Stimulated activated naive B cell treated with anti-CD40 and anti-IgM and Interleukin-4, amounts not matched to agents 10 μg/mL and 1 μg/mL and 100 μg/mL, for 72 hours (primary cell): ENCODE results near the gene HEXD.
"Not testable (repeated sequence)": the region's sequence is repeated elsewhere in the genome, so short reads cannot be mapped to it uniquely, and the experiment has no call there.

ENCODE experiments used
- ATAC-seq, 2 donors: fragments of 150-1000 bp; cut with Tn5 transposase; replicated peaks; 2 replicates each; pipeline ENCODE4 v1.10.0; 2021; ENCODE audit warnings: moderate library complexity in 1 of 2
- DNase-seq: peaks from one replicate; pipeline ENCODE4 v3.0.0; 2021
- H3K27ac Mint-ChIP-seq: one replicate; pipeline ENCODE4 v1.8.0; 2022; ENCODE audit warnings: mild to moderate bottlenecking, mixed read lengths
- H3K27me3 Mint-ChIP-seq, 2 donors: one replicate each; pipeline ENCODE4 v1.8.0; 2022; ENCODE audit warnings: mixed read lengths in 2 of 2
- H3K36me3 Mint-ChIP-seq, 2 donors: one replicate each; pipeline ENCODE4 v1.8.0; 2022; ENCODE audit warnings: mixed read lengths in 2 of 2, mild to moderate bottlenecking in 1 of 2
- H3K4me1 Mint-ChIP-seq, 2 donors: one replicate each; pipeline ENCODE4 v1.8.0; 2022; ENCODE audit warnings: mixed read lengths in 2 of 2, mild to moderate bottlenecking in 1 of 2
- H3K4me3 Mint-ChIP-seq, 2 donors: one replicate each; pipeline ENCODE4 v1.8.0; 2022; ENCODE audit warnings: mild to moderate bottlenecking in 2 of 2, mixed read lengths in 2 of 2, moderate library complexity in 1 of 2
- H3K9me3 Mint-ChIP-seq, 2 donors: one replicate each; pipeline ENCODE4 v1.8.0; 2022; ENCODE audit warnings: mixed read lengths in 2 of 2, mild to moderate bottlenecking in 1 of 2

Gene HEXD

GRCh38 chr17:82411396-82412053, 6.6 kb upstream of the HEXD start:
- H3K9me3 Mint-ChIP-seq = no peaks in the 10 kb centered on the region
- H3K36me3 Mint-ChIP-seq = peaks cover 33 to 51% of the 10 kb centered on the region in 2 donors
- ATAC-seq (no peak), DNase-seq (no peak)
- H3K27me3 Mint-ChIP-seq = no peaks in the 10 kb centered on the region
- H3K4me3 Mint-ChIP-seq = no peak overlapping the region
- peaks cover 27 to 48% of the 10 kb centered on the region in 2 donors for H3K4me1 Mint-ChIP-seq
- no peak overlapping the region for H3K27ac Mint-ChIP-seq

- Mint-ChIP-seq H3K36me3 (peaks cover 33 to 50% of the 10 kb centered on the region in 2 donors), H3K4me1 (peaks cover 27 to 48% of the 10 kb centered on the region in 2 donors)
- not testable (repeated sequence) for H3K27ac Mint-ChIP-seq, H3K4me3 Mint-ChIP-seq, ATAC-seq, DNase-seq, H3K9me3 Mint-ChIP-seq, H3K27me3 Mint-ChIP-seq
Measured at GRCh38 chr17:82412081-82412480, 6.1 kb upstream of the HEXD start.

GRCh38 chr17:82412535-82413520, 5.3 kb upstream of the HEXD start:
- Mint-ChIP-seq H3K4me1 (peaks cover 19 to 41% of the 10 kb centered on the region in 2 donors), H3K9me3 (no peaks in the 10 kb centered on the region)

GRCh38 chr17:82414548-82415281, 3.4 kb upstream of the HEXD start:
- Mint-ChIP-seq H3K27ac (peak overlapping the region; percentile 72), H3K4me3 (no peak overlapping the region), H3K4me1 (peaks cover 18 to 37% of the 10 kb centered on the region in 2 donors), H3K36me3 (peaks cover 19 to 28% of the 10 kb centered on the region in 2 donors), H3K27me3 (no peaks in the 10 kb centered on the region), H3K9me3 (no peaks in the 10 kb centered on the region)
- DNase-seq (peak; percentile 48), ATAC-seq (peak; percentile 35 to 49)

More at GRCh38 chr17:82412535-82413520, 5.3 kb upstream of the HEXD start:
- Mint-ChIP-seq H3K36me3 (peaks cover 28 to 43% of the 10 kb centered on the region in 2 donors), H3K27ac (no peak overlapping the region), H3K4me3 (no peak overlapping the region), H3K27me3 (no peaks in the 10 kb centered on the region)
- ATAC-seq (no peak), DNase-seq (no peak)

GRCh38 chr17:82415336-82415735, 2.8 kb upstream of the HEXD start:
- no peak overlapping the region for H3K27ac Mint-ChIP-seq
- peaks cover 22 to 43% of the 10 kb centered on the region in 2 donors for H3K4me1 Mint-ChIP-seq

GRCh38 chr17:82415786-82416185, 2.4 kb upstream of the HEXD start:
- no peak for DNase-seq
- peaks cover 22 to 44% of the 10 kb centered on the region in 2 donors for H3K4me1 Mint-ChIP-seq
- no peak overlapping the region for H3K27ac Mint-ChIP-seq
- no peaks in the 10 kb centered on the region for H3K27me3 Mint-ChIP-seq
- H3K36me3 Mint-ChIP-seq = peaks cover 24 to 34% of the 10 kb centered on the region in 2 donors
- ATAC-seq = no peak
- H3K4me3 Mint-ChIP-seq = no peak overlapping the region
- H3K9me3 Mint-ChIP-seq = no peaks in the 10 kb centered on the region

More at GRCh38 chr17:82415336-82415735, 2.8 kb upstream of the HEXD start:
- DNase-seq = no peak
- no peak for ATAC-seq
- no peak overlapping the region for H3K4me3 Mint-ChIP-seq
- no peaks in the 10 kb centered on the region for H3K9me3 Mint-ChIP-seq
- peaks cover 23 to 33% of the 10 kb centered on the region in 2 donors for H3K36me3 Mint-ChIP-seq
- no peaks in the 10 kb centered on the region for H3K27me3 Mint-ChIP-seq

- no peak overlapping the region for H3K4me3 Mint-ChIP-seq
- no peak overlapping the region for H3K27ac Mint-ChIP-seq
- peaks cover 22 to 48% of the 10 kb centered on the region in 2 donors for H3K4me1 Mint-ChIP-seq
- H3K27me3 Mint-ChIP-seq = no peaks in the 10 kb centered on the region
- no peak for DNase-seq
- no peak for ATAC-seq
- H3K9me3 Mint-ChIP-seq = no peaks in the 10 kb centered on the region
- H3K36me3 Mint-ChIP-seq = peaks cover 28 to 38% of the 10 kb centered on the region in 2 donors
Measured at GRCh38 chr17:82416264-82416663, 1.9 kb upstream of the HEXD start.

- peaks cover 31 to 40% of the 10 kb centered on the region in 2 donors for H3K36me3 Mint-ChIP-seq
- H3K4me3 Mint-ChIP-seq = no peak overlapping the region
- H3K27ac Mint-ChIP-seq = no peak overlapping the region
- no peak for ATAC-seq
- H3K27me3 Mint-ChIP-seq = no peaks in the 10 kb centered on the region
- H3K4me1 Mint-ChIP-seq = peaks cover 22 to 44% of the 10 kb centered on the region in 2 donors
- no peak for DNase-seq
- H3K9me3 Mint-ChIP-seq = no peaks in the 10 kb centered on the region
Measured at GRCh38 chr17:82416771-82417170, 1.4 kb upstream of the HEXD start.

- DNase-seq = no peak
- Mint-ChIP-seq H3K4me1 (peaks cover 12 to 38% of the 10 kb centered on the region in 2 donors), H3K9me3 (no peaks in the 10 kb centered on the region)
Measured at GRCh38 chr17:82419540-82419939, 1.4 kb downstream of the HEXD start.

GRCh38 chr17:82424001-82424862, 6.1 kb downstream of the HEXD start:
- peaks cover 40 to 62% of the 10 kb centered on the region in 2 donors for H3K36me3 Mint-ChIP-seq
- H3K4me3 Mint-ChIP-seq = peak overlapping the region in 1 of 2 donors; percentile 11
- peaks cover 17 to 43% of the 10 kb centered on the region in 2 donors for H3K4me1 Mint-ChIP-seq
- DNase-seq (no peak), ATAC-seq (peak; percentile 73 to 78)
- no peak overlapping the region for H3K27ac Mint-ChIP-seq
- H3K9me3 Mint-ChIP-seq = no peaks in the 10 kb centered on the region
- H3K27me3 Mint-ChIP-seq = no peaks in the 10 kb centered on the region

More at GRCh38 chr17:82419540-82419939, 1.4 kb downstream of the HEXD start:
- Mint-ChIP-seq H3K27me3 (no peaks in the 10 kb centered on the region), H3K36me3 (peaks cover 32 to 51% of the 10 kb centered on the region in 2 donors), H3K27ac (peak overlapping the region; percentile 53), H3K4me3 (peak overlapping the region; percentile 77 to 87)
- ATAC-seq = no peak

- no peaks in the 10 kb centered on the region for H3K9me3 Mint-ChIP-seq
- ATAC-seq = no peak
- H3K4me3 Mint-ChIP-seq = no peak overlapping the region
- H3K27ac Mint-ChIP-seq = no peak overlapping the region
- no peaks in the 10 kb centered on the region for H3K27me3 Mint-ChIP-seq
- H3K4me1 Mint-ChIP-seq = peaks cover 20 to 43% of the 10 kb centered on the region in 2 donors
- DNase-seq = no peak
- peaks cover 45 to 65% of the 10 kb centered on the region in 2 donors for H3K36me3 Mint-ChIP-seq
Measured at GRCh38 chr17:82424863-82425159, 6.7 kb downstream of the HEXD start.

GRCh38 chr17:82428546-82428945, 10.4 kb downstream of the HEXD start:
- DNase-seq (no peak), ATAC-seq (no peak)
- H3K4me1 Mint-ChIP-seq = peaks cover 22 to 40% of the 10 kb centered on the region in 2 donors
- H3K27ac Mint-ChIP-seq = no peak overlapping the region
- peak overlapping the region in 1 of 2 donors; percentile 21 for H3K4me3 Mint-ChIP-seq
- no peaks in the 10 kb centered on the region for H3K27me3 Mint-ChIP-seq
- peaks cover 34 to 42% of the 10 kb centered on the region in 2 donors for H3K36me3 Mint-ChIP-seq
- H3K9me3 Mint-ChIP-seq = no peaks in the 10 kb centered on the region

- DNase-seq (no peak), ATAC-seq (no peak)
- Mint-ChIP-seq H3K4me1 (peaks cover 22 to 43% of the 10 kb centered on the region in 2 donors), H3K36me3 (peaks cover 33 to 42% of the 10 kb centered on the region in 2 donors), H3K4me3 (peak overlapping the region; percentile 2 to 51), H3K27me3 (no peaks in the 10 kb centered on the region), H3K9me3 (no peaks in the 10 kb centered on the region), H3K27ac (peak overlapping the region; percentile 15)
Measured at GRCh38 chr17:82429824-82430223, 11.7 kb downstream of the HEXD start.
